HCT116 (cell line): Measurements from ENCODE around the gene GRAMD4. TPM values are rescaled to one million over a fixed set of nuclear protein-coding genes. Genes with fewer than 3 reads are reported as not detected.

ENCODE experiments used
- ATAC-seq: fragments of 200-7000 bp; cut with Tn5 transposase; 2 replicates; pipeline ENCODE4 v1.9.1; 2020; ENCODE audit warnings: mild to moderate bottlenecking, moderate library complexity
- BruUV-seq: library from RNA; stranded (reverse); fragments of 400-500 nt; replicated peaks from 2 replicates; lab custom pipeline; 2021; lab: Mats Ljungman, UMichigan
- CTCF ChIA-PET: fragments of 300-600 bp; sonication (Branson Sonifier 250); formaldehyde crosslinking; loops from one replicate; lab custom pipeline; 2021; ENCODE audit warnings: antibody characterized with exemption; lab: Charles Lee
- POLR2A ChIA-PET: fragments of 300-600, 350-600 bp; sonication (Branson Sonifier 250); formaldehyde crosslinking; loops from one replicate; lab custom pipeline; 2021; ENCODE audit warnings: antibody characterized with exemption; lab: Charles Lee
- RAD21 ChIA-PET, 2 experiments: fragments of 300-600 bp; sonication (Branson Sonifier 250); formaldehyde crosslinking; loops; one replicate each; lab custom pipeline; 2023; ENCODE audit warnings: low total read pairs in 2 of 2; ENCODE audit not compliant: uncharacterized antibody in 2 of 2, unreplicated experiment in 2 of 2, low non-redundant PET in 1 of 2; lab: Charles Lee
- DNase-seq: peaks from one replicate; pipeline ENCODE4 v3.0.0-alpha.2; 2010; ENCODE audit warnings: low read depth, low spot score
- H2AFZ ChIP-seq: fragments of 200-600 bp; shearing (Covaris generic), sonication (generic); 2 replicates; pipeline ENCODE4 v1.6.1; 2017; ENCODE audit warnings: low read depth, mixed run types, mixed read lengths, antibody characterized with exemption, low read length; ENCODE audit not compliant: poor library complexity, severe bottlenecking
- H3K27ac ChIP-seq: 2 replicates; pipeline ENCODE4 v1.5.1; 2012; ENCODE audit warnings: low read depth, low read length
- H3K27me3 ChIP-seq: fragments of 200-600 bp; sonication (generic); 2 replicates; pipeline ENCODE4 v1.6.1; 2016; ENCODE audit warnings: mixed run types, low read length, mixed read lengths; ENCODE audit not compliant: insufficient read depth
- H3K36me3 ChIP-seq, 2 experiments: fragments of 200-500 bp in 1 of 2; fragments of 200-600 bp in 1 of 2; sonication (Bioruptor generic) in 1 of 2; sonication (generic) in 1 of 2; 2 replicates each; pipeline versions ENCODE4 v1.5.1 to v1.6.1; 2014 to 2016; ENCODE audit warnings: low read length in 2 of 2, inconsistent platforms in 1 of 2, mixed read lengths in 1 of 2, mixed run types in 1 of 2; ENCODE audit not compliant: insufficient read depth in 2 of 2, control insufficient read depth in 1 of 2
- H3K4me1 ChIP-seq, 2 experiments: fragments of 200-600 bp in 1 of 2; sonication (generic) in 1 of 2; 2 replicates each; pipeline versions ENCODE4 v1.5.1 to v1.6.1; 2012 to 2017; ENCODE audit warnings: low read length in 2 of 2, inconsistent platforms in 1 of 2, mild to moderate bottlenecking in 1 of 2, mixed read lengths in 1 of 2, mixed run types in 1 of 2, moderate library complexity in 1 of 2; ENCODE audit not compliant: insufficient read depth in 2 of 2, control insufficient read depth in 1 of 2
- H3K4me2 ChIP-seq: fragments of 200-600 bp; sonication (generic); 2 replicates; pipeline ENCODE4 v1.6.1; 2017; ENCODE audit warnings: mixed run types, low read length, mixed read lengths
- H3K4me3 ChIP-seq, 2 experiments: fragments of 200-600 bp in 1 of 2; sonication (generic) in 1 of 2; replicated peaks in 1 of 2; 2 replicates each; pipeline ENCODE4 v1.5.1; 2011 to 2016; ENCODE audit warnings: low read length in 2 of 2, control low read depth in 1 of 2, low read depth in 1 of 2, mild to moderate bottlenecking in 1 of 2, mixed read lengths in 1 of 2, mixed run types in 1 of 2
- H3K79me2 ChIP-seq: fragments of 200-600 bp; sonication (generic); 2 replicates; pipeline ENCODE4 v1.6.1; 2017; ENCODE audit warnings: mild to moderate bottlenecking, mixed run types, low read length, moderate library complexity, mixed read lengths; ENCODE audit not compliant: insufficient read depth
- H3K9ac ChIP-seq: fragments of 200-600 bp; sonication (generic); 2 replicates; pipeline ENCODE4 v1.6.1; 2016; ENCODE audit warnings: low read length, mixed read lengths
- H3K9me2 ChIP-seq: fragments of 200-600 bp; sonication (generic), shearing (Covaris generic); 2 replicates; pipeline ENCODE4 v1.6.1; 2017; ENCODE audit warnings: mixed run types, mild to moderate bottlenecking, moderate library complexity; ENCODE audit not compliant: insufficient read depth
- H3K9me3 ChIP-seq, 2 experiments: fragments of 200-500 bp in 1 of 2; fragments of 200-600 bp in 1 of 2; sonication (Bioruptor generic) in 1 of 2; sonication (generic) in 1 of 2; 2 replicates each; pipeline ENCODE4 v1.6.1; 2014 to 2017; ENCODE audit warnings: low read length in 2 of 2, mixed read lengths in 2 of 2, inconsistent platforms in 1 of 2, low read depth in 1 of 2, mild to moderate bottlenecking in 1 of 2, mixed run types in 1 of 2, moderate library complexity in 1 of 2; ENCODE audit not compliant: control insufficient read depth in 1 of 2, insufficient read depth in 1 of 2
- H4K20me1 ChIP-seq: fragments of 200-600 bp; sonication (generic), shearing (Covaris generic); 2 replicates; pipeline ENCODE4 v1.6.1; 2017; ENCODE audit warnings: mixed run types, mild to moderate bottlenecking, moderate library complexity; ENCODE audit not compliant: insufficient read depth
- CBX3 ChIP-seq: IDR thresholded peaks from 2 replicates; pipeline ENCODE4 v1.6.1; 2012; ENCODE audit warnings: low read depth
- CEBPB ChIP-seq: IDR thresholded peaks from 2 replicates; pipeline ENCODE4 v1.6.1; 2012; ENCODE audit warnings: low read depth
- EGR1 ChIP-seq: IDR thresholded peaks from 2 replicates; pipeline ENCODE4 v1.6.1; 2012; ENCODE audit warnings: low read depth
- ELF1 ChIP-seq: IDR thresholded peaks from 2 replicates; pipeline ENCODE4 v1.6.1; 2012; ENCODE audit warnings: low read depth, borderline replicate concordance
- EZH2phosphoT487 ChIP-seq: fragments of 200-600 bp; IDR thresholded peaks from 2 replicates; pipeline ENCODE4 v1.6.1; 2018; ENCODE audit warnings: antibody characterized with exemption, borderline replicate concordance
- POLR2A ChIP-seq: IDR thresholded peaks from 2 replicates; pipeline ENCODE4 v1.7.0; 2011; ENCODE audit warnings: borderline replicate concordance; ENCODE audit not compliant: insufficient read depth, insufficient read length; ENCODE audit errors: extremely low read depth
- POLR2AphosphoS5 ChIP-seq: IDR thresholded peaks from 2 replicates; pipeline ENCODE4 v1.6.1; 2011; ENCODE audit warnings: mild to moderate bottlenecking, low read depth, low read length, moderate library complexity
- RAD21 ChIP-seq: IDR thresholded peaks from 2 replicates; pipeline ENCODE4 v1.6.1; 2012; ENCODE audit warnings: low read depth, mild to moderate bottlenecking
- SP1 ChIP-seq: IDR thresholded peaks from 2 replicates; pipeline ENCODE4 v1.6.1; 2012; ENCODE audit warnings: low read depth
- ZFX ChIP-seq: fragments of 450-650 bp; IDR thresholded peaks from 2 replicates; pipeline ENCODE4 v1.6.1; 2017
- intact Hi-C: fragments of 100-400 bp; cut with micrococcal nuclease; formaldehyde crosslinking; loops from 2 replicates; pipeline ENCODE4 v1.10.0; 2022
- total RNA-seq: library from RNA; stranded (reverse); gene quantifications from one replicate; pipeline ENCODE4 v1.2.1, GENCODE V29; 2021; ENCODE audit not compliant: unreplicated experiment
- TF ChIP-seq, protein P1 (sequence below): IDR thresholded peaks from 2 replicates; pipeline ENCODE4 v1.6.1; 2012
- TF ChIP-seq, protein P2 (sequence below): IDR thresholded peaks from 2 replicates; pipeline ENCODE4 v1.6.1; 2012; ENCODE audit warnings: low read depth

The GRAMD4 gene
- total RNA-seq, 1 experiment from 2014 or later, result 25.8 TPM

DNA sequence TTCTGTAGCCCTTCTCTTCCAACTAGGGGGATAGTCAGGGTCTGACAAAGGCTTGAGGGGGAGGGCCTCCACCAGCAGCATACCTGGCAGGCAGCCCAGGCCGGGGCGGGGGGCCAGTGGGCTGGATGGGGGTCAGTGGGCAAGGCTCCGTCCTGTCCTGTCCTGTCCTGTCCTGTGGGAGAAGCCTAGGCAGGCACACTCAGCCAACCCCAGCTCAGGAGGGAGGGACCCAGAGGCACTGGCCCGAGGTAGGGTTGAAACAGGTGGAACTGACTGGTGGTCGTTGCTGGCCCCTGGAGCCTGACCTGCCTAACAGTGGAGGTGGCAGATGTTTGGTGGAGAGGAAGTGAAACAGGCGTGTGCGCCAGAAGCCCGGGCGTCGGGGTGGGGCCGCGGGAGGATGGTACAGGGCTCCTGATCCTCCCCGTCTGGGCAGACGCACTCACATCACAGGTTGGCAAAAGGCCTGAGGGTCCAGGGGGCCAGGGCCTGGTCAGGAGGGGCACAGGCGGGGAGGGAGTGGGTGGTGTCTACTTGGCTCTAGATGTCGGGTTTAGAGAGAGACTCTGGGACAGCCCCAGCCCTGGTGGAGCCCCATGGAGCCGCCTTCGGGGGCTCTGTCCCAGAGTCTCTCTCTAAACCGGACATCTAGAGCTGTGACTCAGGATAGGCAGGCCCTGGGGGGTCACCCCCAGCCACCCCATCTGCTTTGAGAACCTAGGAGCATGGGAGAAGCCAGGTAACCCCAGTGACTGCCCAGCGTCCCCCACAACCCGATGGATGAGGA, 32.5 kb upstream of the GRAMD4 start:
- no peak overlapping the region for H2AFZ ChIP-seq
- no peaks in the 10 kb centered on the region for H3K27me3 ChIP-seq
- no TSS peak for BruUV-seq
- DNase-seq (no peak), ATAC-seq (no peak)
- H3K79me2 ChIP-seq, result peaks cover 6% of the 10 kb centered on the region; the same call in 1 of the 2 replicates
- H3K9me3 ChIP-seq, result no peaks in the 10 kb centered on the region
- H3K9ac ChIP-seq, result no peak overlapping the region
- no peak overlapping the region for H3K4me2 ChIP-seq
- peaks cover 0 to 7% of the 10 kb centered on the region in 2 experiments; a peak in 1 of 4 replicates for H3K4me1 ChIP-seq
- H3K27ac ChIP-seq, result no peak overlapping the region
- ChIA-PET CTCF (no interaction called here), RAD21 (no interaction called here), POLR2A (no interaction called here)
- no peaks in the 10 kb centered on the region for H4K20me1 ChIP-seq
- no peaks in the 10 kb centered on the region for H3K9me2 ChIP-seq
- no peak for TF ChIP-seq ELF1
- TF ChIP-seq POLR2A, result no peak
- TF ChIP-seq ZFX, result no peak
- TF ChIP-seq EGR1, result no peak
- no peak for TF ChIP-seq EZH2phosphoT487
- TF ChIP-seq, protein P1, sequence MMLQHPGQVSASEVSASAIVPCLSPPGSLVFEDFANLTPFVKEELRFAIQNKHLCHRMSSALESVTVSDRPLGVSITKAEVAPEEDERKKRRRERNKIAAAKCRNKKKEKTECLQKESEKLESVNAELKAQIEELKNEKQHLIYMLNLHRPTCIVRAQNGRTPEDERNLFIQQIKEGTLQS, result no peak
- no peak for TF ChIP-seq POLR2AphosphoS5
- TF ChIP-seq SP1, result no peak
- no peak for TF ChIP-seq CBX3
- no peak for TF ChIP-seq RAD21
- TF ChIP-seq CEBPB, result no peak
- TF ChIP-seq, protein P2, sequence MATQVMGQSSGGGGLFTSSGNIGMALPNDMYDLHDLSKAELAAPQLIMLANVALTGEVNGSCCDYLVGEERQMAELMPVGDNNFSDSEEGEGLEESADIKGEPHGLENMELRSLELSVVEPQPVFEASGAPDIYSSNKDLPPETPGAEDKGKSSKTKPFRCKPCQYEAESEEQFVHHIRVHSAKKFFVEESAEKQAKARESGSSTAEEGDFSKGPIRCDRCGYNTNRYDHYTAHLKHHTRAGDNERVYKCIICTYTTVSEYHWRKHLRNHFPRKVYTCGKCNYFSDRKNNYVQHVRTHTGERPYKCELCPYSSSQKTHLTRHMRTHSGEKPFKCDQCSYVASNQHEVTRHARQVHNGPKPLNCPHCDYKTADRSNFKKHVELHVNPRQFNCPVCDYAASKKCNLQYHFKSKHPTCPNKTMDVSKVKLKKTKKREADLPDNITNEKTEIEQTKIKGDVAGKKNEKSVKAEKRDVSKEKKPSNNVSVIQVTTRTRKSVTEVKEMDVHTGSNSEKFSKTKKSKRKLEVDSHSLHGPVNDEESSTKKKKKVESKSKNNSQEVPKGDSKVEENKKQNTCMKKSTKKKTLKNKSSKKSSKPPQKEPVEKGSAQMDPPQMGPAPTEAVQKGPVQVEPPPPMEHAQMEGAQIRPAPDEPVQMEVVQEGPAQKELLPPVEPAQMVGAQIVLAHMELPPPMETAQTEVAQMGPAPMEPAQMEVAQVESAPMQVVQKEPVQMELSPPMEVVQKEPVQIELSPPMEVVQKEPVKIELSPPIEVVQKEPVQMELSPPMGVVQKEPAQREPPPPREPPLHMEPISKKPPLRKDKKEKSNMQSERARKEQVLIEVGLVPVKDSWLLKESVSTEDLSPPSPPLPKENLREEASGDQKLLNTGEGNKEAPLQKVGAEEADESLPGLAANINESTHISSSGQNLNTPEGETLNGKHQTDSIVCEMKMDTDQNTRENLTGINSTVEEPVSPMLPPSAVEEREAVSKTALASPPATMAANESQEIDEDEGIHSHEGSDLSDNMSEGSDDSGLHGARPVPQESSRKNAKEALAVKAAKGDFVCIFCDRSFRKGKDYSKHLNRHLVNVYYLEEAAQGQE, result no peak
- H3K4me3 ChIP-seq, result no peak overlapping the region
- intact Hi-C loops, result no loop called here
- H3K36me3 ChIP-seq, result no peaks in the 10 kb centered on the region
